GM19193 (cell line): Measurements from ENCODE around the gene SYNGAP1.
A peak's percentile ranks its signal among the peaks of the same experiment; 100 is the strongest.

Source experiments
- POLR2A ChIP-seq: IDR thresholded peaks from 4 replicates; pipeline ENCODE4 v1.6.1; 2011; ENCODE audit not compliant: insufficient read depth, insufficient read length; ENCODE audit errors: extremely low read depth

SYNGAP1 gene

GRCh38 chr6:33440649-33441309 is 20.9 kb downstream of the SYNGAP1 start:
- TF ChIP-seq POLR2A, result no peak

GRCh38 chr6:33441457-33441856 is 21.6 kb downstream of the SYNGAP1 start:
- TF ChIP-seq POLR2A, result no peak

- no peak for TF ChIP-seq POLR2A
Measured at GRCh38 chr6:33442283-33442682, 22.4 kb downstream of the SYNGAP1 start.

- no peak for TF ChIP-seq POLR2A
Measured at GRCh38 chr6:33443025-33443424, 23.2 kb downstream of the SYNGAP1 start.

- TF ChIP-seq POLR2A, result no peak
Measured at GRCh38 chr6:33443619-33444504, 24.0 kb downstream of the SYNGAP1 start.

GRCh38 chr6:33445119-33445603 is 25.3 kb downstream of the SYNGAP1 start:
- no peak for TF ChIP-seq POLR2A

GRCh38 chr6:33446356-33446755 is 26.5 kb downstream of the SYNGAP1 start:
- no peak for TF ChIP-seq POLR2A

- no peak for TF ChIP-seq POLR2A
Measured at GRCh38 chr6:33450434-33450833, 30.6 kb downstream of the SYNGAP1 start.

- no peak for TF ChIP-seq POLR2A
Measured at GRCh38 chr6:33451606-33452005, 31.7 kb downstream of the SYNGAP1 start.

GRCh38 chr6:33452496-33452895 is 32.6 kb downstream of the SYNGAP1 start:
- no peak for TF ChIP-seq POLR2A

GRCh38 chr6:33453393-33454008 is 33.6 kb downstream of the SYNGAP1 start:
- no peak for TF ChIP-seq POLR2A

GRCh38 chr6:33454009-33454946 is 34.4 kb downstream of the SYNGAP1 start, which contains the start of gene ZBTB9:
Gene ZBTB9, plus strand, starts transcription at chr6:33454576. Its CDS starts 525 bp downstream, at chr6:33455101.
- TF ChIP-seq POLR2A, result peak; percentile 86

- no peak for TF ChIP-seq POLR2A
Measured at GRCh38 chr6:33455051-33455450, 35.2 kb downstream of the SYNGAP1 start.

GRCh38 chr6:33456156-33456555 is 36.3 kb downstream of the SYNGAP1 start:
- no peak for TF ChIP-seq POLR2A
